Stimulated activated naive CD4-positive, alpha-beta T cell (primary cell): ENCODE measurements around the gene BEST2.
A peak's percentile ranks its signal among the peaks of the same experiment; 100 is the strongest.

ENCODE experiments used
- DNase-seq, 6 experiments: peaks; one replicate each; lab custom pipeline; 2025; lab: John Stamatoyannopoulos, UW

BEST2 gene

GRCh38 chr19:12800923-12801465 is 49.4 kb downstream of the BEST2 start:
- DNase-seq: peak in 2 of 6 experiments; percentile 32

GRCh38 chr19:12801466-12802266 is 50.1 kb downstream of the BEST2 start, which contains the start of the genes PRDX2 and THSD8:
Gene PRDX2, minus strand, starts transcription at chr19:12801800. Its CDS starts 539 bp downstream, at chr19:12801261.
Gene THSD8, plus strand, starts transcription at chr19:12802069. Its CDS starts 3 bp downstream, at chr19:12802072.
- peak; percentile 31 to 72 (median 57) for DNase-seq

- no peak for DNase-seq
Measured at GRCh38 chr19:12802267-12803106, 50.9 kb downstream of the BEST2 start.

- no peak for DNase-seq
Measured at GRCh38 chr19:12804051-12804450, 52.5 kb downstream of the BEST2 start.

- peak; percentile 66 to 83 (median 79) for DNase-seq
Measured at GRCh38 chr19:12806242-12807081, 54.9 kb downstream of the BEST2 start, which contains the start of gene RNASEH2A. Gene RNASEH2A, plus strand, starts transcription at chr19:12806584. Its CDS starts 90 bp downstream, at chr19:12806674.
